ENCODE measurements around the gene DCN.
A peak's percentile ranks its signal among the peaks of the same experiment; 100 is the strongest.

Gene DCN

DNA sequence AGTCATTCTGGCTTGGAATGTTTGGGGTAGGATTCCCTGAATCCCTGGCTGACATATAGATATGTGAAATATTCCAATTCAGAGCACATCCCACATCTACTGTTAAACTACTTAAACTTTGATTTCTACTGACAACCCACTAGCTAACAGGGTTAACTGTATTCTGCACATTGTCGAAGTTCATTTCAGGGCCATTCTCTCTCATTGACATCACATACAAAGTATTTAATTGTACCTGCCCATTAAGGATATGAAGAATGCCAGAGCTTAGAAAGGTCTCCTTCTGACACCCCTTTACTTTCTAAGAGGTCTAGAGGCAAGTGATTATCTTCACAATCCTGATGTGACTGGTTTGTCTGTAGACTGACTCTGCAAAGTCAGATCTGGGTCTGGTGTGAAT is 2.8 kb upstream of the DCN start:
- DNase-seq = no peak

- no peak for DNase-seq
Measured at GRCh38 chr12:91183551-91183950, 934 bp upstream of the DCN start.

GRCh38 chr12:91180582-91181395 is 1.8 kb downstream of the DCN start:
- peak; percentile 25 for DNase-seq

DNA sequence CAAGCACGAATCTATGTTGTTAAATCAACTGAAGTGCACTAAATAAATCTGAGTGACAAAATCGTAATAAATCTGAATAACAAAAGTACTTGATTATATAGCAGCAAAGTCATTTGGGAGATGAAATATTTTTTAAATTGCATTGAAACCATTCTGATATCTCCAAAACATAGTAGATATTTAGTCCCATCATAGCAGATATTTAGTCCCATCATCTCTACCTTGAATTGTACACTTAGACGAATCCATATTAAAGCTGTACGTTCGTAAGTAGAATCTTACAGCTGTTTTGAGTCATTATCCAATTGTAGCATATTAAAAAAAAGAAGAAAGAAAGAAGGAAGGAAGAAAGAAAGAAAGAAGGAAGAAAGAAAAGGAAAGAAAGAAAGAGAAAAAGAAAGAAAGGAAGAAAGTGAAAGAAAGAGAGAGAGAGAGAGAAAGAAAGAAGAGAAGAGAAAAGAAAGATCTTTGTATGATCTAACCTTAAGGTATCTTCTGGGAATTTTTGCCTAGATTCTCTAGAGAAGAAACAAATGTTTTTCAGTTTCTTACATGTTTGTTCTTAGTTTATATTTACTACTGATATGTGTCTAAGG is 2.6 kb downstream of the DCN start:
- DNase-seq = no peak

GRCh38 chr12:91179315-91179714 is 3.3 kb downstream of the DCN start:
- DNase-seq = no peak

- DNase-seq = no peak
Measured at GRCh38 chr12:91178781-91179180, 3.8 kb downstream of the DCN start.

DNA sequence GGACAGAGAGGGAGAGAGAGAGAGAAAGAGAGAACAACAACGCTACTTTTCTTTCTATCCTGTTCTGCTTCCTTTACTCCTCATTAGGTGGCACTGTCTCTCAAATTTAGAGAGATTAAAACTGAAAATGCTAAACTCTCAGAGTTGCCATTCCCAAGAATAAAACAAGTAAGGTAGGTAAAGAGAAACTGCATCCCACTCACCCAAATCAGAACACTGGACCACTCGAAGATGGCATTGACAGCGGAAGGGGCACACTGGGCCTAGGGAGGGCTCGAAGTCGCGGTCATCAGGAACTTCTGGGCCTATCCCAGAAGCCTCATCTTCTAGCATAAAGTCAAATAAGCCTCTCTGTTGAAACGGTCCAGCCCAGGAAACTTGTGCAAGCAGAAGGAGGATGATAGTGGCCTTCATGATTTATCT is 4.5 kb downstream of the DCN start:
- DNase-seq = no peak

DNA sequence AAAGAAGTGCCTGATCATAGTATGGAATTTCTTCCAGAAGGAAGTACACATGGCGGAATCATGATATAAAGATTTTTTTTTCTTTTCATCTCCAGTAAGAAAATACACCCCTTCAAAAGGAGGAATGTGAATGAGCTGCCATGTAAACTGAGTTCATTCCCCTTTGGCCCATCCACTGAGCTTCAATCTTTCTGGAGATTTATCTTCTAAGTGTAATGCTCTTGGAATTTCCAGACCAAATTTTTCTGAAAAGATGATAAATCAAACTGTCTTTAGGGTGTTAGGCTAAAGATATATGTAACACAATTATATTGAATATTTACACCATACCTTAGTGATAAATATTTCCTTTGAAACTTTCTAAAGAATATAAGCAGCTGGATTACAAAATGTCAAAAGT is 5.2 kb downstream of the DCN start:
- no peak for DNase-seq

DNA sequence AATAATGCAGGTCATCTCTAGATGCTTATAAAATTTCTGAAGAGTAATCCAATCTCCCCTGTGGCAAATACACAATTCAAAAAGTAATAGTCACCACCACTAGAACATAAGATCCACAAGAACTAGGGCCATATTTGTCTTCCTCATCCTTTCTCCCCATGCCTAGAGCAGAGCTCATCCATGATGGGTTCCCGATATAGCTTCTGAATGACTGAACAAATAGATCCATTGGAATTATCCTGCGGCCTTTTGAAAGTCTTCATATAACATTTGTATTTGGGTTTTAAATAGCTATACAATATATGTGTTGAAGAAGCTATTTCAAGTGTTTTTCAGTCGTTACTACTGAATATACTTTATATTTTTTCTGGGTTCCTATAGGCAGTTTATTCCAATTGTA is 5.7 kb downstream of the DCN start:
- DNase-seq = no peak

- DNase-seq = no peak
Measured at GRCh38 chr12:91176358-91176757, 6.3 kb downstream of the DCN start.

DNA sequence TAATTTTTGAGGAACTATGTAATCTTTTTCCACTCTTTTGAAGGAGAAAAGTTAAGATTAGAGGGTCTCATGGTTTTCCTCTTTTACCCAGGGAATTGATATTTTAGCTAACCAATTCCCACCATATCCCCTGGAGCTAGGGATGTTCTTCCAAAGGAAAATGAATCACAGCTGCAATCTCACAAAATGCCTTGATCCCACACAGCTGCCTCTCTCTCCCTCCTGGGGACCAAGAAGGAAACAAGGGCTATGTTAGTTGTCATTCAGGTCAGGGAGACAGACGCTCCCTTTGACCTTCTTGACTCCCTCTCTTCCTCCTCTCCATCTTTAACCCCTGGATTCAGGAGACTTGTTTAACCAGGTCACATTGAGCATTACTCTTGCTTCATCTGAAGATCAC is 9.5 kb downstream of the DCN start:
- DNase-seq = no peak

GRCh38 chr12:91172096-91172495 is 10.5 kb downstream of the DCN start:
- DNase-seq = no peak

DNA sequence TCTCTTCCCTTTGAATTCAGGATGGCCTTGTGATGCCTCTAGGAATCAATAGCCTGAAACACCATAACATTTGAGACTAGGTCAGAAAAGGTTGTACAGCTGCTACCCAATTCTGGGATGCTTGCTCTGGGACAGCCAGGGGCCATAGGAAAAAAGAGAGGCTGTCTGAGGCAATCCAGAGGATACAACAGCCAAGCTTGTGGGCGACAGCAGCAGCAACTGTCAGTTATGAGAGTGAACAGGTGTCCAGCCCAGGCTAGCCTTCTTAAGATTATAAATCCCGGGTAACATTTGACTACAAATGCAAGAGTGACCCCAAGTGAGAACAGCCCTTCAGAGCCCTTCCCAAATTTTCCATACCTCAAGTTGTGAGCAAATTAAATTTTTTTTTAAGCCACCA is 11.1 kb downstream of the DCN start:
- no peak for DNase-seq

DNA sequence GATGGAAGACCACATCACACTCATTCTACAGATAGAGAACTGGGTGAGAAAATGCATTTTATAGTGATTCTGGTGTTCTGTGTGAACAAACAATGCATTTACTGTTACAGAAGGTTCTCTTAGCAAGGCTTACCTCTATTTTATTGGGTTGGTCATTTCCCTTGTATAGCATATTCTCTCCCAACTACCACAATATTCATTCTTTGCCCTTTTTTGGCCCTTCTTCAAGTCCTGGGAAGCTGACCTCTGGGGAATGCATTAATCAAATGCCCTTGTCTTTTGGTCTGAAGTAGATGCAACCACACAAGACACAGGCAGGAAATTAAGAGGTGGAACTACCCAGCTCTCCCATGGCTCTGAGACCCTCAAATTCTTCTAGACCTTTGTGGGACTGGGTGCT is 19.5 kb downstream of the DCN start:
- no peak for DNase-seq

- DNase-seq = no peak
Measured at GRCh38 chr12:91161009-91161408, 21.6 kb downstream of the DCN start.

DNA sequence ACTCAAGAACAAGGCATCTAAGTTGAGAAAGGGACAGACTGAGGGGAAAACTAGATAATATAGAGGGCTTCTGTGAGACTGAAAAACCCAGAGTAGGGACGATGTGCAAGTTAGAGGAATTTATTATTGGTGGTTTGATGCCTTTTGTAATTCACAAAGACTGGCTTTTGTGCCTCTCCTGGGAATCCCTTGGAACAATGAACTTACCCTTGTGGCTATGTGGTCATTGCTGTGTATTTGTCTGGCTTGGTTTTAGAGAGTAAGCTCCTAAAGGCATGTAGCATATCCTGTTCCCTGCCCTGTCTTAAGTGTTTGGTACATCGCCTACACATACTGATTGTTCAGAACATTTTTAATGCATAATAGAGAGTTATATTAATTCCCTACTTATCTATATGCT is 26.6 kb downstream of the DCN start:
- DNase-seq = no peak

DNA sequence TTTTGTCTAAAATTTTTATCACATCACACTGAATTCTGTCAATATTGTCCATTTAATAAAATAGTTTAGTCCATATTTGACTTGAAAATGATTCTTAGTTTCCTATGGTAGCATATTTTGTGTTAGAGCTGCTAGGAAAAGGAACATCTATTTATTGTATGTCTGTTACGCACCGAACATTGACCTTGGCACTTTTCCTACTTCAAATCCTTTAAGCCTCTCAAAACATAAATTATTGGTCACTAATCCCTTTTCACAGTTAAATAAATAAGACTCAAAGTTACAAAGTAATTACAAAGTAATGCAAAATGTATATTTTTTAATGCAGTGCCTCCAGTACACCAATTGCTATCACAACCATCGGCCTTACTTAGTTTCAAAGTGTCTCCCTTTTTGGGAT is 28.5 kb downstream of the DCN start:
- no peak for DNase-seq

- no peak for DNase-seq
Measured at GRCh38 chr12:91144053-91144452, 38.6 kb downstream of the DCN start.

DNA sequence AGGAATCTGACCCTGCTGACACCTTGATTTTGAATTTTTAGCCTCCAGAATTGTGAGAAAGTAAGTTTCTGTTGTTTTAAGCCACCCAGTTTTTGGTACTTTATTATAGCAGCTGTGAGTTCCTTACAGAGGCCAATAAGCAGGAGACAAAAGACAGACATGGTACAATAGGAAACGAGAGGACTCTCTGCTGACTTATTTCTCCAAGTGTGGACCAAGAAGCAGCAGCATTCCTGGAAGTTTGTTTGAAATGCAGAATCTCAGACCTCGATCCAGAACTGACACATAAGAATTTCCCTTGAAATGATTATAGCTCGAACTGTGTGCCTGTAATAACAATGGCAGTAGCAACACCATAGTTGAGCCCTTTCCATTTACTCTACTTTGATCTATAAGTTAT is 39.4 kb downstream of the DCN start:
- DNase-seq = no peak

- no peak for DNase-seq
Measured at GRCh38 chr12:91142221-91142631, 40.4 kb downstream of the DCN start.

GRCh38 chr12:91140026-91140931 is 42.3 kb downstream of the DCN start:
- DNase-seq = no peak

- no peak for DNase-seq
Measured at GRCh38 chr12:91139286-91139685, 43.3 kb downstream of the DCN start.

DNA sequence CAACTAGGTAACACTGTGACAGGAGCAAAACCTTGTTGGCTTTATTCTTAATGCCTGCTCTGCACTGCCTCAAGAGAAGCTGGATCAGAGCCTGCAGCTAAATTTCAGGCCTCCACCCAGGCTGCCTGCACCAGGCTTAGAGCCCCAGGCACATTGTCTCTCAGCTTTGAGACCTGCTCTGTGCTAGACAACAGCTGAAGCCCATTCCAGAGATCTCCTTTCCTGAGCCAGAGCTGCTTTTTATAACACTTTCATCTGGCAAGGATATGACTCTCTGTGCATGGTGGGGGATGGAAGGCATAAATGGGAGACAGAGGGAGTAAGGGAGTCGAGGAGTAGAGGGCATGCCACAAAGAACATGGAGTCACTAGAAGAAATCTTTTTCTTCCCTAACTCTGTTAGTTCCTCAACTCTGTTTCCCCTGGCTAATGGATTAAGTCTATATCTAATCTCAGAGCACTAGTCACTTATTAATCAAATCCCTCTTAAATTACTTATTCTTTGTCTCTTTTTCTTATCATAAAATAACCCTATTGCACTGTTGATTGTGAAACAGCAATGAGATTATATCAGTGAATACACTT is 44.2 kb downstream of the DCN start:
- no peak for DNase-seq
